Endometrial microvascular endothelial cells (primary cell): ENCODE data around the gene MRM2. TPM values are rescaled to one million over a fixed set of nuclear protein-coding genes. Genes with fewer than 3 reads are reported as not detected.

Experiments used
- in situ Hi-C: cut with HindIII; loops from 2 replicates; pipeline ENCODE4 v1.10.0; 2017; ENCODE audit warnings: low sequenced_read_pairs, low pct_unique_long_range_greater_than_20kb; ENCODE audit errors: inconsistent ontology term
- total RNA-seq: library from RNA; depleted of rRNA; stranded (reverse); fragments of >200 nt; gene quantifications from one replicate; pipeline ENCODE4 v1.2.3, GENCODE V29; 2015; ENCODE audit errors: inconsistent ontology term

MRM2 gene
- total RNA-seq, 1 donor from 2014 or later: 30.4 TPM

DNA sequence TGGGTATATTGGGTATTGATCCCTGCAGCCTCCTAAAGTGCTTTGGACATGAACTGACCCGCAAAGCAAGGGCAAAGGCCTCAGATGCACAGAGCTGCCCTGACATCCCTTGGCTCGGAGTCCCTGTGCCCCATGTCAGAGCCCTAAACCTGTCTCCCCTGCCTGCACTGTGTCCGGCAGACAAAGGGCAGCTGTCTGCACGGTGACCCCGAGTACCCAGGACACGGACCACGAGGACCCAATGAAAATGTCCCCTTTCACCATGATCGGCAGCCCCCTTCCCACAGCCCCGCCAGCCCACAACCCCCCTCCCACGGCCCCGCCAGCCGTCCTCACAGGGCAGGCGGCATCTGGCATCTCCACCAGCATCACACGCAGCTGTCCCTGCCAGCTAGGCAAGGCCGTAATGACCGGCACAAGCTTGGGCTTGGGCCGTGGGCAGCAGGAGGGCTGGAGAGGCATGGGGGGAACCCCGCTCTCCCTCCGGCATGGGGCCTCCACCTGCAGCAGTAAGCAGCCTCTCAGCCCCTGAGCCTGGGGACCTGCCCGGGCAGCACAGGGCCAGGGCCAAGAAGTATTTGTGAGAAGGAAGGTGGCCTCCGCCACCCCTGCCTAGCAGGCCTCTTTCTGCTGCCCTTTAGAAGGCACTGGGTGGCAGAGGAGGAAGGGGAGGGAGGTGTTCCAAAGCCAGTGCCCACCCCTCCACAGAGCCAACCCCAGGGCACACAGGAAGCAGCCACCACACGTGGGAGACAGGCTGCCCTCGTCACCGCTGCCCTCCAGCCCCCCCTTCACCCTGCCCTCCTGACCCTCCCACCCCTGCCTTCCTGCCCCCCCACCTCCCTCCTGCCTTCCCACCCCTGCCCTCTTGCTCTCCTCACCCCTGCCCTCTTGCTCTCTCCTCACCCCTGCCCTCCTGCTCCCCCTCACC lies 10.1 kb upstream of the MRM2 start:
- in situ Hi-C loops: no loop called here

DNA sequence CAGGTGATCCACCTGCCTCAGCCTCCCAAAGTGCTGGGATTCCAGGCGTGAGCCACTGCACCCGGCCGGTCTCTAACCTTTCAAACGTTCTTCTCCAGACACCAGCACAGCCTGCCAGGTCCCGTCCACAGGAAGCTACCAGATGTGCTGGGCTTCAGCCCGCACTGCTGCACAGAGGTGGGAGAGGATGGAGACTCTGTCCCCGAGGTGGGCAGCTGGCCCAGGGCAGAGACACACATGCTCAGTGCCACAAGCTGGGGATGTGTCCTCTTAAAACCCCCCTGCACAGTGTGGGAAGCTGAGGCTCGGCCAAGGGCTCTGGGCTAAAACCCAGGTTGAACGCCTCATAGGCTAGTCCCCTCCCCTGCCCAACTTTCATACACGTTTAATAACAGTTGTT lies 9.4 kb upstream of the MRM2 start:
- in situ Hi-C loops: no loop called here

DNA sequence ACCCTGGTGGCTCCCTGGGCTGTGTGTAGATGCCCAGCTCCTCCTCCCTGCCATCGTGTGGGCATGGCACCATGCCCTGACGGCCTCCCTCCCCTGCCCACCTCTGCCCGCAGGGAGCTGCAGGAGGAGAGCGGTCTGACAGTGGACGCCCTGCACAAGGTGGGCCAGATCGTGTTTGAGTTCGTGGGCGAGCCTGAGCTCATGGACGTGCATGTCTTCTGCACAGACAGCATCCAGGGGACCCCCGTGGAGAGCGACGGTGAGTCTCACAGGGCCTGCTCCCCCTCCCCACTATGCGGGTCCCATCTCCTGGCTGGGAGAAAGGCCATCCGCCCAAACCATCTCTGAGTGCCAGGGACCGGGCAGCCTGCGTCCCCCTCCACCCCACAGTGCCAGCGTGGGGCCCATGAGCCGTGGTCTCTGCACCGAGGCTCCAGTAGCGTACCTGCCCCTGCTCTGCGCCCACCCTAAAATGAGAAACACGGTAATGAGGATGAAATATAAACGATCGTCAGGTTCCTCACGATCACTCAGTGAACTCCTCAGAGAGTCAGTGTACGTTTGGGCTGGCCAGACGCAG lies 7.8 kb upstream of the MRM2 start:
- in situ Hi-C loops: no loop called here

DNA sequence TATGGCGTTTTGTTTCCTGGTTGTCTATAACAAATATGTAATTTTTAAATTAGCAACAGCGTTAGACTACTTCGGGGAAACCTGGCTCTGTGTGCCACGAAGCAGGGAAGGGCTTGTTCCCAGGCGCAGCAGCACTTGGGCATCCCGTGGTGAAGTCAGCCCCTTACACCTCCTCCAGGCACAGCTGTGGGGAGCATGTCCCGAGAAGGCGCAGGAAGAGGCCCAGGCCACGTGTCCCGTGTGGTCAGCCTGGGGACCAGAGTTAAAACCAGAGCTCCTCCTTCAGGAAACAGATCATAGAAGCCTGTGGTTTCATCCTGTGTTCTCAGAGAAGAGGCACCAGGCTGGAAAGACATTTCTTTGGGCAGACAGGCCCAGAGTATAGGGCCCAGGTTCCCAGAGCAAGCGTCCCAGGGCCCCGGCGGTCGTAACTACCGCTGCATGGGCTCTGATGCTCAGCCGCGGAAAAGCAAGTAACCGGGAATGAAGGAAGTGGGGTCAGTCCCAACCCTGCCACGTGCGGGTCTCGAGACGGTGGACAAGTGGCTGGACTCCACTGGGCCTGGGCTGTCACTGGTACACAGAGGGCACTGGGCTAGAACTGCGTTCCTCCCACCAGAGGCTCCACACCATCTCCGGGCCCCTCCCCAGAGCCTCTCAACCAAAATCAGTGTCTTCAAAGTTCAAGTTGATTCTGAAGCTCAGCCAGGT lies 7.1 kb upstream of the MRM2 start:
- in situ Hi-C loops: no loop called here

DNA sequence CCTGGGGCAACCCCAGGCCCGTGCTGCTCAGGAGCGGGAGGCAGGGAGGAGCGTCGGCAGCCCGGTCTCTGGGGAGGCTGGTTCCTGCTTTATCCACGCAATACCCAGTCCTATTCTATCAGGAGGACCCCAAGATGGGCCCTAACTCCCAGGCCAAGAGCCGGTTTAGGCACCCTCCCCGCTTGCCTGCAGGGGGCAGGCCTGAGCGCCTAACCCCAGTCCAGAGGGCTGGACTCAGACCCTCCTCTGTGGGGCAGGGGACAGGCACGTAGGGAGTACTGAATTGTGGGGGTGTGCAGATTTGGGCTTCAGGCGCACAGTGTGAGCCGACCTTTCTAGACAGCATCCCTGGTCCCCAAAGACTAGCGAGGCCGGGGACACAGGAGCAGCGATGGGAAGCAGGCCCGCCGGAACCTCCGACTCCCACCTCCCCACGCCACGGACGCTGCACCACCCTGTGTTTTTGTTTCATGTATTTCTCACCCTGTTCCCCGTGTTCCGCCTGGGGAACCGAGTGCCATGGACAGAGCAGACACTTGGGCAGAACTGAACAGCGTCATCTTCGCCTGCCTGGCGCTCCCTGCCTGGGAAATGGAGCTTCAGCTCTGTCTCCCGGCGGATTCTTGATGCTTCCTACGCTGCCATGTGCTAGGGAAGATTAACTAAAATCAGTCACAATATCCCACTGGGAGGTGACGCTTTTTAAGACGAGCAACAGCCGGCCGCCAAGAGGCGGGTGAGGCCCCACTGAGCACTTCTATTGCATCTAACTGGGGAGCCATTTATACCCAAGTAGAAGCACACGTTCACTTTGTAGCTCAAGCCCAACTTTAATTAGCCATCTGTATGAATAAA lies 5.4 kb upstream of the MRM2 start:
- in situ Hi-C loops: no loop called here

DNA sequence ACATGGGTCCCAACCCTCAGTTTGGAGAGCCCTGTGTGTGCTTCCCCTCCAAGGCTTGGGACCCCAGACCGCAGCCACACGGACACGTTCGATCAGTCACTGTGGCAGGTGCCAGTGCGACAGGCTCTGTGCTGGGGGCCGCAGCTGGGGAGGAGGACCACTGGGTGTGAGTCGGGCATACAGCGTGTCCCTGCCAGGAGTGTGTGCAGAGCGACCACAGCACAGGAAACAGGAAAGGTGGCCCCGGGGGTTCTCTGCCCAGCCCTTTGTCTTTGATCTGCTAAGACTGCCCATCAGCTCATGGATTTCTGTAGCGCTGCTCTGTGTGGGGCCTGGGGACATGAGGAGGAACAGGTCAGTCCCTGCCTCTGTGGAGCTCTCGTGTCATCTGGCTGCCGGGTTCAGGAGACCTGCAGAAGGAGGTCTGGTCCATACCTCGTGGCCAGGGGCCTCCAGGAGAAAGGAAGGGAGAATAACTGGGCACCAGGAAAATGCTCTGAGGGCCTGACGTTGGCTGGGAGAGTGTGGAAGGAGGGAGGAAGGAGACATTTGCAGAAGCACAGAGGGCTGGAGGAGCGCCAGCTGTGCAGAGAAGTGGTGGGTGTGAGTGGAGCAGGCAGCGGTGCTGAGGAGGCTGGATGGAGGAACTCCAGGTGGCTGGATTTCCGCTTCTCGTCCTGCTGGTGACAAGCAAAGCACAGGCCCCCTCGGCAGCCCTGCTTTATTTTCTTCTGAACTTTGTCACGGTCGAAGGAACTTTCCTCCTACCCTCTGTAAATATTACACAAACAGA lies 4.1 kb upstream of the MRM2 start:
- in situ Hi-C loops: no loop called here

DNA sequence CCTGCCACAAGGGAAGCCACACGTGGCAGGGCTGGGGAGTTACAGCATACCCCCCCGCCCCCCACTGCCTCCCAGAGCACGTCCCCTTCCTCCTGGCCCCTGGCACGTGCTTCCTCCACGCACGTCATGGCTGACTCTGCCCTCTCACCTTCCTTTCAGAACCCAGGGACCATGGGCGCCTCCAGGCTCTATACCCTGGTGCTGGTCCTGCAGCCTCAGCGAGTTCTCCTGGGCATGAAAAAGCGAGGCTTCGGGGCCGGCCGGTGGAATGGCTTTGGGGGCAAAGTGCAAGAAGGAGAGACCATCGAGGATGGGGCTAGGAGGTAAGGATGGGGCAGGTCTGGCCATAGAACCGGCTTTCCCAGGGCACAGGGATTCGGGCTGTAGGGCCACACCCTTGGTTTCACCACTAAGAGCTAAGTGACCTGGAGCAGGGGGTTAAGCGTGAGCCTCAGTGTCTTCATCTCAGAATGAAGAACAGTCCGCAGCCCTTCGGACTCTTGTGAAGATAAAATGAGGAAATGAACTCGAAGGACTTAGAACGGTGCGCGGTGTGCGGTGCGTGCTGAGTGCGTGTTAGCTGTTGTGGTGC lies 2.5 kb upstream of the MRM2 start:
- in situ Hi-C loops: no loop called here

DNA sequence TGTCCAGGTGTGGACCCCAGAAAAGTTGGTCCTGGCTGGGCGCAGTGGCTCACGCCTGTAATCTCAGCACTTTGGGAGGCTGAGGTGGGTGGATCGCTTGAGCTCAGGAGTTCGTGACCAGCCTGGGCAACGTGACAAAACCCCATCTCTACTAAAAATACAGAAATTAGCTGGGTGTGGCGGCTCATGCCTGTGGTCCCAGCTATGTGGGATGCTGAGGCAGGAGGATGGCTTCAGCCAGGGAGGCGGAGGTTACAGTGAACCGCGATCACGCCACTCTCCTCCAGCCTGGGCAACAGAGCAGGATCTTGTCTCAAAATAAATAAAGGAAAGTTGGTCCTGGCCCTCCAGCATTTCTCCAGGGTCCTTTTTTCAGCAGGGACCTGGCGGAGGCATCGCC lies 1.5 kb upstream of the MRM2 start:
- in situ Hi-C loops: no loop called here

DNA sequence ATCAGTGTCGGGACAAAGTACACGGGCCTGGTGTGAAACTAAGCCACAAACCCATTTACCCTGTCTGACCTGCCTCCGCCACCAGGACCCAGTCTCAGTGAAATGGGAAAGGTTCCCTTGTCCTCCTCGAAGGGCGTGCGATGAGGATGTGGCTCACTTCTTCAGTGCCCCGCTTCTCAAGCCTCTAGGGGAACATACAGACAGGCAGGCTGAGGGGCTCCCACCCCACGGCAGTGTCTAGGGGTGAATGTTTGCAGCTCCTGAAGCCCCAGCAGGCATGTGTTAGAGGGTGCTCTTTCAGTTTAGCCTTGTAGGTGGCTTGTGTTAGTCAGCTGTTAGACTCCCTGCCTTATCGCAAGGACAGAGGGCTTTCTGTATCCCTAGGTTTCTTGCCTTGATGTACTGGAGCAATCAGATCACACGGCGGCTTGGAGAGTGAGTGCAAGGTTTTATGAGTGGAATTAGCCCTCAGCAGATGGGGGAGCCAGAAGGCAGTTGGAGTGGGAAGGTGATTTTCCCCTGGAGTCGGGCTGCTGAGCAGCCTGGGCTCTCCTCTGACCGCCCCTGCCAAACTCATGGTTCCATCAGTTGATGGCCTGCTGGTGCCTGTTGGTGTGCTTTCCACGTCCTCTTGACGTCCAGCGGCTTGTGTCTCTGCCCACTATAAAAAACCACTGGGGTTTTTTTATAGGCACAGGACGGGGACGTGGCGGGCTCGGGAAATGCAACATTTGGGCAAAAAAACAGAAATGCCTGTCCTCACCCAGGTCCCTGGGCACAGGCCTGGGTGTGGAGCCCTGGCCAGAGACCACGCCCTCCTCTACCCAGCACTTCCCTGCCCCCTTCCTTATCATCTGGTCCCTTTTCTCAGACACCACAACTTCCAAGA lies 780 bp upstream of the MRM2 start:
- in situ Hi-C loops: no loop called here

DNA sequence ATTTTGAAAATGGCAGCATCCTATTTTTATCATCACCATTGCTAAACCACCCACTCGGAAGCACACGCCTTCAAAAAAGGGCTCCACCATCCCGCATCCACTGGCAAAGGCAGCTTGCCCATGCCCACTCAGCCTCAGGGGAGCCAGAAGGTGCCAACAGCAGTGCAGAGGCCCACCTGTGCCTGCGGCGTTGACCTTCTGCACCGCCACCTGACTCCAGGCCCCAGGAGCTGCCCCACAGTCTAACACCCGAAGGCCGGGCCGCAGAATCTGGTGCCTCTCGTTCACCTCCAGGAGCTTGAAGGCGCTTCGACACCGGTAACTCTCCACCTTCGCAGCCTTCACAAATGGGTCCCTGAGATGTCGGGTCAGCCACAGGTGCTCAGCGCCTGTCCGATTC lies 2.8 kb downstream of the MRM2 start:
- in situ Hi-C loops: no loop called here

DNA sequence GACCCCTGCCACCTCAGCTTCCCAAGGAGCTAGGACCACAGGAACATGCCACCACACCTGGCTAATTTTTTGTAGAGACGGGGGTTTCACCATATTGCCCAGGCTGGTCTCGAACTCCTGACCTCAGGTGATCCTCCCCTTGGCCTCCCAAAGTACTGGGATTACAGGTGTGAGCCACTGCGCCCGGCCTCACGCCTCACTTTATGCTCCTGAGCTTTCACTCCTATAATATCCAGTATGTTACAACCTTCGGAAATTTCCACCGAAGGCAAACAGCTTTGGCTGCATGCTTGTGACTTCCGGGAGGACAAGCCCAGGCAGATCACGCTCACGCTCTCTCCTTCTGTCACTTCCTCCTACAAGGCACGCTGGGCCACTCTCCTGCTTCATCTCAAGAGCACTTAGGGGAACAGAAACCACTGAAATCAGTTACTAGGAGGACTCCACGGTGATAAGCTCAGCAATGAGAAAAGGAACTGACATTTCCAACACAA lies 4.8 kb downstream of the MRM2 start:
- in situ Hi-C loops: no loop called here

DNA sequence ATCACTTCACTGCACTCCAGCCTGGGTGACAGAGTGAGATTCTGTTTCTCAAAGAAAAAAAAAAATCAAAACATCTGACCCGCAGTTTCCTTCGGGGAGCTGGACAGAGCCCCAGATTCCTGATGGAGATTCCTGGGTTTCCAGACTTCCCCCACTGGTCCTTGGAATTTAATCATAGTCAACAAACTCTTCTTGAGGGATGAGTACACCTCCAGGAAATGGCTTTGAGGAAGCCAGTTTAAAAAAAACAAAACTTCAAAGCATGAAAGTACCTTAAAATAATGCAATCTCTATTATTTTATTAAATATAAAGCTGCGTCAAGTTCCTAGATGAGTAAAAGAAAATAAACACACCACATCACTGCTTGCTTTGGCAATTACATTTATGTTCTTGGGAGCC lies 8.1 kb downstream of the MRM2 start:
- in situ Hi-C loops: no loop called here

DNA sequence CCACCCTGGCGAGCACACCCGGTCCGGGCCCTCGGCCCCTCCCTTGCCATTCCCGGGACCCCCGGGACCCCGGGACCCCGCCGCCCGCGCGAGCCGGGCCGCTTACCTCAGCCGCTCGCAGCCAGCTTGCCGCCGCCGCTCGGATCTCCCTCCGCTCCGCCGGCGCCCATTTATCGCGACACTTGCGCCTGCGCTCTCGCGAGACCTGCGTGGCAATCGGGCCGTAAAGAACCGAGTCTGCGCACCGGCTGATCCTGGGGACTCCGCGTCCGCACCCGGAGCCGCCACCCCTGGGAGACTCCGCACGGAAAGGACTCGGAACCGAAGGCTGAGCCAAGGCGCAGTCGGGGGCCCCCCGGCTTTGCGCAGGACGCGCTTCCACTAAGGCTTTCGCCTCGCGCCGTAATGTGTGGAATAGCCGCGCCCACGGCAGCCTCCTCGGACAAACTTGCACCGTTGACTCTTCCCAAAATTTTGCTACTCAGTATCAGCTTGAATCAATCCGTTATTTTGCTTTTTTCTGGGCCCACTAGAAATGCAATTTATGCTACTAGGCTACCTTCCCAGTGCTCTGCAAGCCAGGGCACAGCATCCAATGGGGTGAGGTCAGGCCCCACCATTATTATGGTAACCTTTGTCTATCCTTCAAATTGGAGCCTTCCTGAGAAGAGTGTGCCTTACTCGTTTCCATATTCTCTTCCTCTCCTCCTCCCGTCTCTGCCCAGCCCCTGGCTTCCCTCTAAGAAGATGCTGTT lies 9.1 kb downstream of the MRM2 start, which contains the start of gene MAD1L1:
Gene MAD1L1, minus strand, starts transcription at position 180 of the 755 bp plus-strand sequence. CDS start 2,812 bp downstream, outside the sequence.
- in situ Hi-C loops: no loop called here

DNA sequence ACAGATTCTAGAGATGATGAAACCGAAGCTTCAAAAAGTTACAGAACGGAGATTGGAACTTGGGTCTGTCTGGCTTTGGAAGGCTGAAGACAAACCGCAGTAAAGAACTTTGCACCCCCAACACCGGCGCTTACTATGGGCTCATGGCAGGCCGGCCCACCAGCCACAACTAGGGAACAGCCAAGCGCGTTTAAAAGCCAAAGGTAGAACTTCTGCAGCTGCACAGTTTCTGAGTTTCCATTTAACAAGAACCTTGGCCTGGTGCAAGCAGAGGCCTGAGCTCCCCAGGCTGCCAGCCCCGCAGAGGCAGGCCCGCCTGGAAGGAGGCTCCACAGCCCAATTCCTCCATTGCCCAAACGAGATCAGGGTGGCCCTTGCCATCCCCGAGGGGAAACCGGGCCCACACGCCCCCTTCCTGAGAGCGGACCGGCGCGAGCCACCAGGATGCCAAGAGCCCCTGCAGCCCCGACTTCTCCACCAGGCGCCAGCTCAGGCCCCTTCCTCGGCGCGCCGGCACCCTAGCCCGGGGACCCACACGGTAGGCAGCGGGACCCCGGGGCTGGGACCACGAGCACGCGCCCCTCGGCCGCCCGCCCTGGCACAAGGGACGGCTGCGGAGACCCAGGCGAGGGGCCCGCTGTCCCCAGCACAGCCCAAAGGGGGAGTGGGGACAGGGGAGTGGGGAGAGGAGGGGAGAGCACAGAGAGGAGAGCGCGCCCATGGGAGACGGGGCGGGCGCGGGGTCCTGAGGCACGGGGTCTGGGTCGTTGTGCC lies 9.8 kb downstream of the MRM2 start:
- in situ Hi-C loops: no loop called here

DNA sequence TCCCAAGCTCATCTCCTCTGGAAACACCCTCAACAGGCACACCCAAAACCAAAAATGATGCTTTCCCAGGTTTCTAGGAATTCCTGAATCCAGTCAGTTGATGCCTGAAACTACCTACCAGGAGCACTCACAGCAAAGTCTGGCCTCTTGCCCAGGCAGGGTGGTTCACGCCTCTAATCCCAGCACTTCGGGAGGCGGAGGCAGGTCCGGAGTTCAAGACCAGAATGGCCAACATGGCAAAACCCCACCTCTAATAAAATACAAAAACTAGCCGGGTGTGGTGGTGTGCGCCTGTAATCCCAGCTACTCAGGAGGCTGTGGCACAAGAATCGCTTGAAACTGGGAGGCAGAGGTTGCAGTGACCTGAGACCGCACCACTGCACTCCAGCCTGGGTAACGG lies 11.1 kb downstream of the MRM2 start:
- in situ Hi-C loops: no loop called here
